ENCODE data around the gene MTOR.

- no peak for TF ChIP-seq EZH2 (IDR thresholded peaks at IDR 0.05)
- TF ChIP-seq, protein P1, sequence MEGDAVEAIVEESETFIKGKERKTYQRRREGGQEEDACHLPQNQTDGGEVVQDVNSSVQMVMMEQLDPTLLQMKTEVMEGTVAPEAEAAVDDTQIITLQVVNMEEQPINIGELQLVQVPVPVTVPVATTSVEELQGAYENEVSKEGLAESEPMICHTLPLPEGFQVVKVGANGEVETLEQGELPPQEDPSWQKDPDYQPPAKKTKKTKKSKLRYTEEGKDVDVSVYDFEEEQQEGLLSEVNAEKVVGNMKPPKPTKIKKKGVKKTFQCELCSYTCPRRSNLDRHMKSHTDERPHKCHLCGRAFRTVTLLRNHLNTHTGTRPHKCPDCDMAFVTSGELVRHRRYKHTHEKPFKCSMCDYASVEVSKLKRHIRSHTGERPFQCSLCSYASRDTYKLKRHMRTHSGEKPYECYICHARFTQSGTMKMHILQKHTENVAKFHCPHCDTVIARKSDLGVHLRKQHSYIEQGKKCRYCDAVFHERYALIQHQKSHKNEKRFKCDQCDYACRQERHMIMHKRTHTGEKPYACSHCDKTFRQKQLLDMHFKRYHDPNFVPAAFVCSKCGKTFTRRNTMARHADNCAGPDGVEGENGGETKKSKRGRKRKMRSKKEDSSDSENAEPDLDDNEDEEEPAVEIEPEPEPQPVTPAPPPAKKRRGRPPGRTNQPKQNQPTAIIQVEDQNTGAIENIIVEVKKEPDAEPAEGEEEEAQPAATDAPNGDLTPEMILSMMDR (IDR thresholded peaks at IDR 0.05) = no peak
These were observed 162.2 kb downstream of the MTOR start for GRCh38 chr1:11100149-11100493.

All from neural progenitor cell (in vitro differentiated cells).